ENCODE results near the gene RHOC. TPM values are rescaled to one million over a fixed set of nuclear protein-coding genes. Genes with fewer than 3 reads are reported as not detected.

RHOC gene
- total RNA-seq, 5 donors from 2014 or later (not counting 1 experiment from before 2014, with no cell fraction given) = 6.0 to 33.2 (median 12.1) TPM

GRCh38 chr1:112719706-112720105 lies 12.8 kb upstream of the RHOC start:
- H3K4me3 Mint-ChIP-seq = no peak overlapping the region
- H3K36me3 Mint-ChIP-seq = no peaks in the 10 kb centered on the region
- Histone ChIP-seq H3K4me1 (ENCODE audit: control insufficient read depth in 1 of 2, extremely low read depth in 1 of 2, insufficient read depth in 2 of 2, low read length in 2 of 2) (peaks cover 10 to 36% of the 10 kb centered on the region in 2 experiments), H3K9me3 (no peaks in the 10 kb centered on the region), H3K4me3 (ENCODE audit: control insufficient read depth in 1 of 2, extremely low read depth in 1 of 2, low read length in 1 of 2) (no peak overlapping the region), H3K27ac (ENCODE audit: low read length) (no peak overlapping the region), H3K27me3 (replicated peaks in 1 of 2; ENCODE audit: control insufficient read depth in 2 of 2, extremely low read depth in 1 of 2, insufficient read depth in 2 of 2, low read length in 1 of 2) (peaks cover 2 to 47% of the 10 kb centered on the region in 2 experiments), H3K36me3 (ENCODE audit: control insufficient read depth in 2 of 2, extremely low read depth in 1 of 2, insufficient read depth in 1 of 2, low read length in 1 of 2) (no peaks in the 10 kb centered on the region)
- ATAC-seq (replicated peaks in 1 of 4) (no peak), DNase-seq (no peak)
- peaks cover 3 to 14% of the 10 kb centered on the region in 2 donors for H3K27me3 Mint-ChIP-seq
- H3K9me3 Mint-ChIP-seq = no peaks in the 10 kb centered on the region
- H3K4me1 Mint-ChIP-seq = peaks cover 18 to 31% (median 24%) of the 10 kb centered on the region in 3 donors
- CTCF ChIA-PET = interaction anchor here (0.8 to 1.4 kb wide), 6 partner anchors 9 to 353 kb away, joined by 3 to 6 read pairs (median 4); partner anchors contain the start of gene LRIG2 (in 1 of the 2)
- POLR2A ChIA-PET = no interaction called here
- WGBS (ENCODE audit: insufficient coverage) = no CpG with 5 or more reads among the region's 2 CpGs
- no peak overlapping the region for H3K27ac Mint-ChIP-seq

DNA sequence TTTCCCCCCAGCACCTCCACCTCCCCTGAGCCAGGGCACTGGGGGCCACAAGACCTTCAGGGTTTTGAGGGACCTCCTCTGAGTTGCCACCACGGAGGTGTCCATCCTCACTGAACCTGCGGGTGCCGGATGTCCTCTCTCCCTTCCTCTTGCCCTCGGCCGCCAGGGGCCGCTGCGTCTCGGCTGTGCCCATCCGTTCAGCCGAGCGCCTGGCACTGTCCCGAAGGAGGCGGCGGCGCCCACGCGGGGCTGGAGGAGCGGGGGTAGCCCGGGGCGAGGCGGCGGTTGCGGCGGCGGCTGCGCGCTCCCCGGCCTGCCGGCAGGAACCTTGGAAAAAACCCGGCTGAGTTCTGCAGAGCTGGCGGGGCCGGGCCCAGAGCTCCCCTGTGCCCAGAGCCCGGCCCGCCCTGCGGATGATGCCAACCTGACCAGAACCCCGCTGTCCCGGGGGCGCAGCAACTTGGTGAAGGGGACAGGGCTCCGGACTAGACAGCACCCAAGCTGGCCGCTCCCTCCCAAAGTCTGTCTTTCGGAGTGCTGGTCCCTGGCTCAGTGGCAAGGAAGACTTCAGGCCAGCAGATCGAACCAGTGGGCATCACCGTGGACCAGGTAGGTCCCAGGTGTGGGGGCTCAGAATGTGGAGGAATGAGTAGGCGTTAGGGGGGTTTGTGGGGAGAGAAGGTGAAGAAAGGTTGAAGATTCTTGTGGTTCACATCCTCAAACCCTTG lies 11.9 kb upstream of the RHOC start:
- H3K4me3 ChIP-seq (ENCODE audit: control insufficient read depth in 1 of 2, extremely low read depth in 1 of 2, low read length in 1 of 2) = peak overlapping the region in 1 of 2 donors; percentile 2
- H3K4me1 Mint-ChIP-seq = peaks cover 25 to 39% (median 27%) of the 10 kb centered on the region in 3 donors
- H3K4me1 ChIP-seq (ENCODE audit: control insufficient read depth in 1 of 2, extremely low read depth in 1 of 2, insufficient read depth in 2 of 2, low read length in 2 of 2) = peaks cover 10 to 44% of the 10 kb centered on the region in 2 experiments
- peak overlapping the region in 1 of 3 donors; percentile 37 for H3K4me3 Mint-ChIP-seq
- peaks cover 4 to 15% of the 10 kb centered on the region in 2 donors for H3K27me3 Mint-ChIP-seq
- no peaks in the 10 kb centered on the region for H3K36me3 Mint-ChIP-seq
- POLR2A ChIA-PET = interaction anchor here in 1 of 2 donors (0.6 kb wide), 1 partner anchor 100 kb away, joined by 3 read pairs; the partner anchor contains the start of gene ST7L
- ATAC-seq (replicated peaks in 1 of 4) (peak; percentile 14 to 22 (median 20)), DNase-seq (peak; percentile 42 to 82 (median 64))
- peak overlapping the region; percentile 39 to 52 for H3K27ac Mint-ChIP-seq
- no peaks in the 10 kb centered on the region for H3K36me3 ChIP-seq (ENCODE audit: control insufficient read depth in 2 of 2, extremely low read depth in 1 of 2, insufficient read depth in 1 of 2, low read length in 1 of 2)
- no peak overlapping the region for H3K27ac ChIP-seq (ENCODE audit: low read length)
- H3K9me3 ChIP-seq = no peaks in the 10 kb centered on the region
- WGBS (ENCODE audit: insufficient coverage) = 20% methylated on average over 43 of the region's 44 CpGs
- H3K27me3 ChIP-seq (replicated peaks in 1 of 2; ENCODE audit: control insufficient read depth in 2 of 2, extremely low read depth in 1 of 2, insufficient read depth in 2 of 2, low read length in 1 of 2) = peaks cover 2 to 52% of the 10 kb centered on the region in 2 experiments
- no peaks in the 10 kb centered on the region for H3K9me3 Mint-ChIP-seq
- CTCF ChIA-PET = interaction anchor here (0.5 to 3.2 kb wide), 9 partner anchors 8 to 1216 kb away, joined by 3 to 16 read pairs (median 4); partner anchors contain the start of gene LRIG2 (in 1 of the 2)

GRCh38 chr1:112717263-112717873 lies 10.4 kb upstream of the RHOC start:
- H3K36me3 ChIP-seq (ENCODE audit: control insufficient read depth in 2 of 2, extremely low read depth in 1 of 2, insufficient read depth in 1 of 2, low read length in 1 of 2) = no peaks in the 10 kb centered on the region
- H3K27ac ChIP-seq (ENCODE audit: low read length) = no peak overlapping the region
- Mint-ChIP-seq H3K36me3 (no peaks in the 10 kb centered on the region), H3K27ac (no peak overlapping the region), H3K9me3 (no peaks in the 10 kb centered on the region), H3K27me3 (peaks cover 6 to 14% of the 10 kb centered on the region in 2 donors), H3K4me3 (no peak overlapping the region), H3K4me1 (peaks cover 20 to 32% (median 20%) of the 10 kb centered on the region in 3 donors)
- ChIA-PET CTCF (interaction anchor here (0.8 to 3.2 kb wide), 5 partner anchors 86 to 736 kb away, joined by 3 to 22 read pairs (median 4); partner anchors contain the start of gene LRIG2 (in 1 of the 2)), POLR2A (interaction anchor here in 1 of 2 donors (1.0 kb wide), 1 partner anchor 355 kb away, joined by 3 read pairs; the partner anchor contains the start of gene LRIG2)
- DNase-seq (no peak), ATAC-seq (replicated peaks in 1 of 4) (no peak)
- peaks cover 6 to 34% of the 10 kb centered on the region in 2 experiments for H3K4me1 ChIP-seq (ENCODE audit: control insufficient read depth in 1 of 2, extremely low read depth in 1 of 2, insufficient read depth in 2 of 2, low read length in 2 of 2)
- no CpG with 5 or more reads among the region's 2 CpGs for WGBS (ENCODE audit: insufficient coverage)
- no peak overlapping the region for H3K4me3 ChIP-seq (ENCODE audit: control insufficient read depth in 1 of 2, extremely low read depth in 1 of 2, low read length in 1 of 2)
- H3K9me3 ChIP-seq = no peaks in the 10 kb centered on the region
- H3K27me3 ChIP-seq (replicated peaks in 1 of 2; ENCODE audit: control insufficient read depth in 2 of 2, extremely low read depth in 1 of 2, insufficient read depth in 2 of 2, low read length in 1 of 2) = peaks cover 2 to 48% of the 10 kb centered on the region in 2 experiments

DNA sequence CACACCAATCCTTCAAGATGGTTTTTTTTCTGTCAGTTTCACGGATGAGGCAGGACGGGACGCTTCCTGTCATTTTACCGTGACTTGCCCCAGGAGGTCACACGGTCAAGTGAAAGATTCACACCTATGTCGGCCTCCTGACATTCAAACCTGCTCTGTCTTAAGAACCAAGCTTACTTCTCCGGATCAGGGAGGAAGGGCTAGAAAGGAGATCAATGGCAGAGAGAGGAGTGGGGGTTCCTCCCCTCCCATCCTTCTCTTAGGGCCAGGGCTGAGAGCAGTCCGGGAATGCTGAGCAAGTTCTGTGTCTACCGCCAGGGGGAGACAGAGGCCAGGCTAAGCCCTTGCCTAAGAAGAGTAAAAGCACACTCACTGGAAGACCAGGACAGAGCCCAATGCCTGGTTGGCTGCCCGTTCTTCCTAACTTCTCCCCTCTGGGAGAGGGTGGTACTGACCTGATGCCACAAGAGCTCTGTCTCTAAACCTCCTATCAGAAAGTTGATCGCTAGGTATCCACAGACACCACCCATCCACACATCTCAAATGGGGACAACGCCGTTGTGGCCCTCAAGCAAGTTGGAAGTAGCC lies 9.3 kb upstream of the RHOC start:
- ATAC-seq (replicated peaks in 1 of 4) (peak; percentile 24 to 46 (median 36)), DNase-seq (peak; percentile 45 to 92 (median 67))
- H3K4me3 Mint-ChIP-seq = peak overlapping the region; percentile 84 to 87 (median 86)
- Histone ChIP-seq H3K9me3 (no peaks in the 10 kb centered on the region), H3K4me1 (ENCODE audit: control insufficient read depth in 1 of 2, extremely low read depth in 1 of 2, insufficient read depth in 2 of 2, low read length in 2 of 2) (peaks cover 6 to 31% of the 10 kb centered on the region in 2 experiments), H3K27ac (ENCODE audit: low read length) (no peak overlapping the region), H3K36me3 (ENCODE audit: control insufficient read depth in 2 of 2, extremely low read depth in 1 of 2, insufficient read depth in 1 of 2, low read length in 1 of 2) (no peaks in the 10 kb centered on the region), H3K27me3 (replicated peaks in 1 of 2; ENCODE audit: control insufficient read depth in 2 of 2, extremely low read depth in 1 of 2, insufficient read depth in 2 of 2, low read length in 1 of 2) (peaks cover 2 to 49% of the 10 kb centered on the region in 2 experiments), H3K4me3 (ENCODE audit: control insufficient read depth in 1 of 2, extremely low read depth in 1 of 2, low read length in 1 of 2) (peak overlapping the region; percentile 55 to 83)
- peaks cover 6 to 11% of the 10 kb centered on the region in 2 donors for H3K27me3 Mint-ChIP-seq
- WGBS (ENCODE audit: insufficient coverage) = 24% methylated on average over 8 of the region's 13 CpGs
- peak overlapping the region in 1 of 2 donors; percentile 34 for H3K27ac Mint-ChIP-seq
- H3K36me3 Mint-ChIP-seq = no peaks in the 10 kb centered on the region
- ChIA-PET CTCF (interaction anchor here (0.6 to 3.2 kb wide), 27 partner anchors 8 to 1308 kb away, joined by 3 to 22 read pairs (median 4); partner anchors contain the start of genes LRIG2 (in 2 of the 2), HIPK1 (in 1 of the 2) and SLC16A1 (in 1 of the 2)), POLR2A (interaction anchor here (0.6 to 1.0 kb wide), 2 partner anchors 98 to 357 kb away, joined by 3 read pairs; partner anchors contain the start of gene LRIG2 (in 1 of the 2))
- H3K4me1 Mint-ChIP-seq = peaks cover 19 to 31% (median 20%) of the 10 kb centered on the region in 3 donors
- no peaks in the 10 kb centered on the region for H3K9me3 Mint-ChIP-seq

- ChIA-PET POLR2A (interaction anchor here (0.6 to 1.3 kb wide), 4 partner anchors 11 to 402 kb away, joined by 3 to 4 read pairs (median 3); no protein-coding TSS in a partner anchor), CTCF (interaction anchor here (0.6 to 3.2 kb wide), 30 partner anchors 8 to 1232 kb away, joined by 3 to 22 read pairs (median 4); partner anchors contain the start of genes LRIG2 (in 2 of the 2), MOV10 (in 2 of the 2), CAPZA1 (in 1 of the 2) and HIPK1 (in 1 of the 2))
- H3K27me3 Mint-ChIP-seq = peaks cover 6 to 11% of the 10 kb centered on the region in 2 donors
- ATAC-seq (replicated peaks in 1 of 4) = peak; percentile 83 to 85 (median 84)
- 0% methylated on average over 22 of the region's 51 CpGs for WGBS (ENCODE audit: insufficient coverage)
- peak within 1 kb of the TSS; percentile 84 to 87 (median 86) for H3K4me3 Mint-ChIP-seq
- H3K27ac Mint-ChIP-seq = peak within 1 kb of the TSS in 1 of 2 donors; percentile 34
- peaks cover 6 to 31% of the 10 kb centered on the region in 2 experiments for H3K4me1 ChIP-seq (ENCODE audit: control insufficient read depth in 1 of 2, extremely low read depth in 1 of 2, insufficient read depth in 2 of 2, low read length in 2 of 2)
- H3K4me1 Mint-ChIP-seq = peaks cover 19 to 31% (median 20%) of the 10 kb centered on the region in 3 donors
- no peaks in the 10 kb centered on the region for H3K36me3 Mint-ChIP-seq
- H3K27ac ChIP-seq (ENCODE audit: low read length) = no peak within 1 kb of the TSS
- H3K36me3 ChIP-seq (ENCODE audit: control insufficient read depth in 2 of 2, extremely low read depth in 1 of 2, insufficient read depth in 1 of 2, low read length in 1 of 2) = no peaks in the 10 kb centered on the region
- no peaks in the 10 kb centered on the region for H3K9me3 ChIP-seq
- DNase-seq = peak; percentile 72 to 98 (median 87)
- H3K27me3 ChIP-seq (replicated peaks in 1 of 2; ENCODE audit: control insufficient read depth in 2 of 2, extremely low read depth in 1 of 2, insufficient read depth in 2 of 2, low read length in 1 of 2) = peaks cover 2 to 47% of the 10 kb centered on the region in 2 experiments
- no peaks in the 10 kb centered on the region for H3K9me3 Mint-ChIP-seq
- peak within 1 kb of the TSS; percentile 55 to 83 for H3K4me3 ChIP-seq (ENCODE audit: control insufficient read depth in 1 of 2, extremely low read depth in 1 of 2, low read length in 1 of 2)
Observed at GRCh38 chr1:112715264-112716053, 8.5 kb upstream of the RHOC start, which contains the start of gene PPM1J. PPM1J (minus strand) TSS chr1:112715332; CDS start chr1:112715301, 31 bp downstream.

Data from T-cell (primary cell).